GM04503 (cell line): ENCODE measurements around the gene TMEM109.
A peak's percentile ranks its signal among the peaks of the same experiment; 100 is the strongest.

Source experiments
- DNase-seq: peaks from one replicate; pipeline ENCODE4 v3.0.0-alpha.2; 2012; ENCODE audit warnings: low read depth

The TMEM109 gene

DNA sequence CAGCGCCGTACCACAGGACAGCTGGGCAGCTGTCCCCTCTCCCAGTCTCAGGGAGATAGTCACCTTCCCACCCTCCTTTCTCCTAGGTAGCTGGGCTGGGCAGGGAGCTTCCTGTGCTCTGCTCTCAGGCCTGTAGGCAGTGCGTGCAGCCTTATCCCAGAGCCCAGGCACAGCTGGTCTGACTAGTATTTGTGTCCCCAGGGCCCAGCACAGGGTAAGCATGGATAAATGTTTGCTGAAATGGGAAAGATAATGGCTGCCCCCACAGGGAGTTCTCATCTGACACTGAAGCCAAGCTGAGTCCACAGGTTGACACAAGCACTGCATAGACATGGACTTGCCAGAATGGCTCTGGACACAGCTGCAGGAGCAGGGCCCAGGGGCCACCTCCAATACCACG, 28.3 kb downstream of the TMEM109 start:
- no peak for DNase-seq

DNA sequence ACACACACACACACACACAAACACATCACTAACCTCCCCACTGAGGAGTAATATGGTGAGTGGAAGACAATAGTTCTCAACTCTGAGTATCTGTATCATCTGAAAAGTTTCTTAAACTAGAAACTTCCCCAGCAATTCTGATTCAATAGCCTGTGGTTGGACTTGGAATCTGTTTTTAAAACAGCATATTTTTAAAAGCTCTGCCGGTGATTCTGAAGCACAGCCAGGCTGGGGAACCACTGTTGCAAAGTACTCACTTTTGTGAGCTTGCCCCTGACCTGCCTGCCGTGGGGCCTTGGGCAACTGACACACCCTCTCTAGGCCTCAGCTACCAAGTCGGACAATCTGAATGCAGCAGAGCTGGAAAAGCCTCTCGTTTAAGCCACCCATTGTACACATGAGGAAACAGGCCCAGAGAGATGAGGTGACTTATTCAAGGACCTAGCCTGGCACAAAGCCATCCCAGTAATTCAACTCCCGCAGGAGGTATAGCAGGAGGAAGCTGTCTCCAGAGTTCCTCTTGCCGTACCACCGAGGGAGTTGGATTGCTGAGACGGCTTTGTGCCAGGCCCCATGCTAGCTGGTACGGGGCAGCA, 29.1 kb downstream of the TMEM109 start:
- no peak for DNase-seq

DNA sequence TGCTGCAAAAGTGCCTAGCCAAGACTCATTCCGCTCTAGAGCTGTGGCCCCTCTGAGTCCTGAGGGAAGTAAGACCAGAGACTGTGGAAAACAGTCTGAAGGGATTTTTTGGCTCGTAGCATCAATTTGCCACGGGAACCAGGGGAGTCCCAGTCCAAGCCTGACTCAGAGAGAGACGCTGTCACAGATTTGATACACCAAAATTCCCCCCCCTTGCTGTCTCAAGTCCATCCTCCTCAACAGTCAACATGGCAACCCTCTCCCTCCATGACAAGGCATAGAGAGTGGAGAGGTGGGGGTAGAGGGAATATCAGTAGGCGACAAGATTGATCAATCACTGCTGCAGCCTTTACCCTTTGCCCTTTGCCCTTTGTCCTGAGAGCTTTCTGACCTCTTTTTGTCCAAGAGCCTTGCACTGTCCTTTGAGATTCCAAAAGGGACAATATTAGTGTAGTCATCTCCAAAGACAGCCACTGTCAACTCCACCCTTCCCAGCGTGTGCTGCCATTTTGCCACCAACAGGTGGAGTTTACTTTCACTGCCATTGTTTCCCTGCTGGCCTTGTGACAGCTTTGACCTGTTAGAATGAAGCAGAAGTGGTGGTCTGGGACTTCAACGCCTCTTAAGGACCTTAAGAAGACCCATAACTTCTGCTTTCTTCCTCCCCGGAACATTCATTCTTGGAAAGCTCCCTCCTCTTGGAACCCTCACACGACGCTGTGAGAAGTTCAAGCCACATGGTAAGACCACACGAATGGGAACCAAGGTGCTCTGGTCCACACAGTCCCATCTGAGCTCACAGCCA, 30.7 kb downstream of the TMEM109 start:
- no peak for DNase-seq

DNA sequence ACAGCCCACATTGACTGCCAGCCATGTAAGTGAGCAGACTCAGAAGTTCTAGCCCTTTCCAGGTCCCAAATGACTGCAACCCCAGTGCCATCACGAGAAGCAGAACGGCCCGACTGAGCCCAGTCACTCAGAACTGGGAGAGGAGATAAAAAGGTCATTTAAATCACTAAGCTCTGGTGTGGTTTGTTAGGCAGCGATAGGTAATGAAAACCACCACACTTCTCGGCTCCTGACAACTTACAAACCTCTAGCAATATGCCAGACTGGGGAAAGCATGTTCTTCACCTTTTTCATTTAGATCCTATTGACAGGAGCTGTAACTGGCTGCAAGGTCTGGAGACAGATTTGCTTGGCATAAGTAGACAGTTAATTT, 31.3 kb downstream of the TMEM109 start:
- no peak for DNase-seq

DNA sequence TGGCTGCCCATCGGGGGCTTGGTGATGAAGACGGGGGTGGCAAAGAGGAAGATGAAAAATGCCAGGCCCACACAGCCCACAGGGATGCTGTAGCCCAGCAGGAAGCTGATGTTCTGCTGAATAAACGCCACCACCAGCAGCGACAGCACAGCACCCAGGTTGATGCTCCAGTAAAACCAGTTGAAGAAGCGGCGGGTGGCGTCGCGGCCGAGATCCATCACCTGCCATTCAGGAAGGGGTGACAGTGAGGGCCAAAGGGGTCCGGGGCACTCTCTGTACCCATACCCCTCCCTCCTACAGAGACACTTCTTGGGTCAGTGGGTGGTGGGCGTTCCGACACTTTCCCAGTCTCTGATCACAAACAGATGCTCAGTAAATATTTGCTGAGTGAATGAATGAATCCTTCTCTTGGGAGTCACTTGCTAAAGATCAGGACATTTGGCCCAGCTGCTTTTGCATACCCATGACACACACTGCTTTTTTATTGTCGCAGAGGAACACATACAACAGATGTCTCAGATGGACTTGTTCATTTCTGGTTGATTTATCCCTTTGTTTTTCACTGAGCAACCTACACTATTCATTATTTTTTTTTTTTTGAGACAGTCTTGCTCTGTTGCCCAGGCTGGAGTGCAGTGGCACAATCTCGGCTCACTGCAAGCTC, 32.8 kb downstream of the TMEM109 start:
- no peak for DNase-seq

DNA sequence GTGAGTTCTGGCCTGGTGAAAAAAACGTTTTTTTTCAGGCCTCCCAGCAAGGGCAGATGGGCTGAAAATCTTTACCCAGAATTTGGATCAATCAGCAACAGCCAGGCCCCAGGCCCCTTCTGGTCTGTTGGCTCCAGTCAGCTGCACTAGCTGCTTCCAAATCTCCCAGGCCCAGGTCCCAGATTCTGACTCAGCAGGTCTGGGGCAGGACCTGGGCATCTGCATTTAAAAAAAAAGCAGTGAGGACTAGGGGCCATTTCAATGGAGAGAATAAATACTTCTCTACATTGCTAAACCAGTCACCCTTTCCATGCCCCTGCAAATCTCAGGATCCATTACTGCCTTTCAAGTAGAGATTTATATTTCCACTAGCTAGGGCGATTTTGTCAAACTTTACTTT, 33.7 kb downstream of the TMEM109 start:
- no peak for DNase-seq

DNA sequence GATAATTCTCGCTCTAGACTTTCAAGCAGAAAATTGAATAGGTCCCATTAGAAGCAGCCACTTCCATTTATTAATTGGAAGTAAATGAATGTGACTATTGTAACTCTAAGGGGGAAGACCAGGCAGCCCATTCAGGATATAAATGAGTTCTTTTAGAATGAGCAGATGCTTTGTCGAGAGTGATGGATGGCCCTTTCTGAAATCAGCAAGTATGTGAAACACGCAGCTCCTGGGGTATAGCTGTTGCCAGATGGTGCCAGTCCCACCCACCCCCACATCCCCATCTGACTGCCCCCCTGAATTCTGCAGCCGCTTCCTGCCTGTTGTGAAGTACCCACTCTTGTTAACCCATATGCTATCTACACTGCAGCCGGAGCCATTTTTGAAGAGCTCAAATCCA, 34.3 kb downstream of the TMEM109 start:
- no peak for DNase-seq

DNA sequence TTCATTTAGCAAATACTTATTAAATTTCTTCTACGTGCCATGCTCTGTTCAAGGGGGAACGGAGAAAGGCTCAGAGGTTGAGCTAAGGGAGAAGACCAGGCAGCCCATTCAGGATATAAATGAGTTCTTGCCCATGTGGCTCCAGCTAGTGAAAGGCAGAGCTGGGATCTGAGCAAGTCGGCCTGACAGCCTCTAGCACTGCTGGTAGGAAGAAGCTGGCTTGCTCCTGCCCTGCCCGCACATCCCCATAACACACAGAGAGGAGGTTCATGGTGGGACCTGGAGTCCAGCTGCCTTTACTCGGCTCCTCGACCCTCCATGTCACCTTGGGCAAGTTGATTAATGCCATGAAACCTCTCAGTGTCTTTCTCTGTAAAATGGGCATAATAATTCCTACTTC, 36.1 kb downstream of the TMEM109 start:
- DNase-seq, result no peak

DNA sequence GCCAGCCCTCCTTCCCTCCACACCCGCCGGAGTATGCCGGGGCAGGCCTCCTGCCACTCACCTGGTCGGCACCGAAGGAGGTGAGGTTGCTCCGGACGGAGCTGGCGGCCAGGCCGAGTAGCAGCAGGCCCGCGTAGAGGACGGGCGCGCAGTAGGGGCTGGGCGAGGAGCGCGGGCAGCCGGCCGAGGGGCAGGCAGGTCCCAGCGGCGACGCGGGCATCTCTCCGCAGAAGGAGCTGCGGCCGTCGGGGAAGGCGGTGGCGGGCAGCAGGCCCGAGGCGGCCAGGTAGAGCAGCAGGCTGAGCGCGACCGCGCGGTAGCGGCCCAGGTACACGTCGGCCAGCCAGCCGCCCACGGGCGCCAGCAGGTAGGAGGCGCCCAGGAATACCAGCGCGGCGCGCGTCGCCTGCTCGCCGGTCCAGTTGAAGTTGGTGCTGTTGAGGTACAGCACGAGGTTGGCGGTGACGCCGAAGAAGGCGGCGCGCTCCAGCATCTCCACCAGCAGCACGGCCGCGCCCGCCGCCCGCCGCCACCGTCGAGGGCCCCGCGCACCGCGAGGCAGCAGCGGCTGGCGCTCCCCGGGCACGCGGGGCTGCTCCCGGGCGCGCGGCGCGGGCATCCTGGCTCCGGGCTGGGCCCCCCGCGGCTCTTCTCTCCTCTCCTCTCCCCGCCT, 37.1 kb downstream of the TMEM109 start:
- no peak for DNase-seq

DNA sequence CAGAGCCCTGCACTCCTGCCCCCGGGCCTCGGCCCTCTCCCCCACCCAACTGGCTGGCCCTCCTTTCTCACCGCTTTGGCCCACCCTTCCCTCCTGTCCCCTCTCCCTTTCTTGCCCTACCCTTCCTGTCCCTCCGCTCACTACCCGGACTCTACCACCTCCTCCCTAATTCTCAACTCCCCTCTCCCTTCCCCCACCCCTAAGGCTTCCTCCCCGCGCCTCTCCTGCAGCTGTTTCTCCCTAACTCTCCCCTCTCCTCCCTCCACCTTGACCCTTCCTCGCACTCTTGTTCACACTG, 37.6 kb downstream of the TMEM109 start:
- no peak for DNase-seq

DNA sequence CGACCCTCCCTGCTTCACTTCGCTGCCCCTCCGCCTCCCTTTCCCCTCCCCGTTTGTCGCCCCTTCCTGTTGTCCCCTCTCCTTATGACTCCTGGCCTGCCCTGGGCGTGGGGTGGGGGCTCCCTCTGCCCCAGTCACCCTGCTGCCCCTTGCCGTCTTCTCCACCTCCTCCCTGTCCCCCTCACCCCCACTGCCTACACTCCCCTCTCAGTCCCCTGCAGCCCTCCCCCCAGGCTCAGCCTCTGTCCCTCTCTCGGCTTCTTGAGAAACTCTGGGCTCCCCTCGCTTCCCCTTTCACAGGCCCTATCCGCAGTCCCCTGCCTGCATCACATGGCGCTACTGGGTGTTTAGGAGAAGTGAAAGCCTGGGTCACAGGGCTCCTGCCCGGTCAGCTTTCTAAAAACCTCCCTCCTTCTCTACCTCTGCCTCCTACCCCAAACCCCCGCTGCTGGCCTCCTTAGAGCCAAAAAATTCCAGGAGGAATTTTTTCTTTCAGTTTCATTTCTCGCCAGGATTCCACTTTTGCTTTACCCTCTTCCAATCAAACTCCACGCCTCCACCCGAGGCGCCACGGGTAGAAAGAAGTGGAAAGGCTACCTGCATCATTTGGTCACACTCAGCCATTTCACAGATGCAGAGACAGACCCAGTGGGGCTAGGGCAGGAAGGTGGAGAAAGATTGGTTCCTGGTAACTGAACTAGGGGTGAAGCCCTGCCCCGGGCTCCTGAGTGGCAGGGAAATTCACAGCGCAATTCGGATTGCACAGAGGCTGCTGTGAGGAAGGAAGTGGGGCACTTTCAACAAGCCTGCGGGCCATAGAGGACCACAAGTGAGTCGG, 38.2 kb downstream of the TMEM109 start, which contains the start of gene SLC15A3:
Gene SLC15A3, minus strand, starts transcription at position 273 of the 838 bp plus-strand sequence. CDS start 625 bp downstream, outside the sequence.
- DNase-seq, result peak; percentile 12

DNA sequence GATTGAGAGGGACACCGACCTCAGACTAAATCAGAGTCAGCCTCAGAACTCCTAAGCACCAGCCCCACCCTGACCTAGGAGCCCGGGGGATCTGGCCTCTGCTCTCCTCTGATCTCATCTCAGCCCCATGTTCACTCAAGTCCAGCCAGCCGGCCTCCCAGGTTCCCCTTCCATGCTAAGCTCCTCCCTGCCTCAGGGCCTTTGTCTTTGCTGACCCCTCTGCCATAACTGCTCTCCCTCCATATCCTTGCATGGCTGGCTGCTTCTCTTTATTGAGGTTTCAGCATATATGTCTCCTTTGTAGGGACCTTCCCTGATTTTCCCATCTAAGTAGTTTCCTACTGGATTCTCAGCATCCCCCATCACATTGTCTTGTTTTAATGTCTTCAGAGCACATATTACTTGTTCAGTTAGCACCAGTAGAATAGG, 38.8 kb downstream of the TMEM109 start:
- DNase-seq, result no peak

DNA sequence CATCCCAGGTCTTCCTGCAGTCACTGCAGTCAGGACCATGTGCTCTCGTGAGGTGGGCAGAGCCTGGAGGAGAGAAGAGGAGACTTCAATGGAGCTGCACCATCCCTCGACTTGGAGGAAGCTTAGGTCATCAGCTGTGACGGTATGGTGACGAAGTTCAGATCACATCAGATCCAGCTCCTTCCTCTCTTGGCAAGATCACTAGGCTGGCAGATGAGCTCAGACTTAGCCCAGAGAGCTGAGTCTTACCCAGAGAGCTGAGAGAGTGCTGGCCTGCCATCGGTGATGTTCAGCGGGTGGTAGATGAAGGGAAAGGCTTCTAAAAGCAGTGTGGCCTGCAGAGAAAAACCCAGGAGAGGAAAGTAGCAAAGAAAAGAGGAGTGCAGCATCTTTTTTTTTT, 39.8 kb downstream of the TMEM109 start:
- no peak for DNase-seq

DNA sequence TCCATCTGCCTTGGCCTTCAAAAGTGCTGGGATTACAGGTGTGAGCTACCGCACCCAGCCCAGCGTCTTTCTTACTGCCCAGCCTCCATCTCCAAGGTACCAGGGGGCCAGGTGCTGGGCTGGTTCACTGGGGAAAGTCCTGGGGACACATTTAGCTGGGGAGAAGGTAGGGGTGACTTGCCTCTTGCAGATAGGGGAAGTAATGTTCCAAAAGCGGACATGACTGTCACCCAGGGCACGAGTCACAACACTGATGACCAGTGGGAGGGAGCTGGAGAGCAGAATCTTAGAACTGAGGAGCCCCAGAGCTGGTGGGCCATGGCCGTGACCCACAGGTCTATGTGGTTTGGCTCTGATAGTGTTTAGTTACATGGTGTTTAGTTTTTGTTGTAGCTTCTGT, 40.5 kb downstream of the TMEM109 start:
- no peak for DNase-seq

DNA sequence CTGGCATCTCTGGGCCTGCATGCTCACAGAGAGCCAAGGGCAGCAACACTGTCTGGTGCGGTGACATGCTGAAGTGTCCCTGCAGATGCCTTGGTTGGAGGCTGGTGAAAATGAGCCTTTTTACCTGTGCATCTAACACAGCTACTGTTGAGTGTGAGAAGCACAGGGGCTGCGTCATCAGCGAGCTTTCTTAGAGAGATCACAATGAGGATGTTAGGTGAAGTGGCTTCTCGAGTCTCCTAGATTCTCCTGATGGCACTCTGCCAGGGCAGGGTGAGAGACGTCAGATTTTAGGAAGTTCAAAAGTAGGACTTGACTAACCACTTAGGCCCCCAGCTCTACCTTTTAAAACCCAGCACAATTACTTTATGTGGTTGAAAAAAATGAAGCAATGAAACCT, 41.6 kb downstream of the TMEM109 start:
- DNase-seq, result no peak

DNA sequence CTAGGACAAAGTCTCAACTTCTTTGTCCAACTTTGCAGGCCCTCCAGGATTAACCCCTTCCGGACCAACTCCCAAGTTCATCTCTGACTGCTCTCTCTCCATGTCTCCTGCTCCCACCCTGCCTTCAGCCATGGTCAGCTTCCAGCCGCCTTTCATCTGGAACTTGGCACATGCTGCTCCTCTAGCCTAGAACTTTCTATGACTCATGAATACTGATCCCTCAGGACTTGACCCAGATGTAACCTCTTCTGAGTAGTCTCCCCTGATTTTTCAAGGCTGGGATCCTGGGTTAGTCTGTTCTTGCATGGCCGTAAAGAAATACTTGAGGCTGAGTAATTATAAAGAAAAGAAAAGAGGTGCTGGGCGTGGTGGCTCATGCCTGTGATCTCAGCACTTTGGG, 43.2 kb downstream of the TMEM109 start:
- peak; percentile 12 for DNase-seq

DNA sequence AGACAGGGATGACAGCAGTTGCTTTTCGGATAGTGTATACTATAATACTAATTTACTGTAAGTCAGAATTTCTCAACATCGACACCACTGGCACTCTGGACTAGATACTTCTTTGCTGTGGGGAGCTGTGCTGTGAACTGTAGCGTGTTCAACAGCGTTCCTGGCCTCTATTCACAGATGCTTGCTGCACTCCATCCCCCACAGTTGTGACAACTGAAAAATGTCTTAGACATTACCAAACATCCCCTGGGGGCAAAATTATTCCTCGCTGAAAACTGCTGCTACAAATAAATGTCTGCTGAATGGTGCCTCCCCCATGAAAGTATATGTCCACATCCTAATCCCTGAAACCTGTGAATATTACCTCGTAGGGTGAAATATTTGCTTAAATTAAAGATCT, 45.5 kb downstream of the TMEM109 start:
- DNase-seq, result peak; percentile 15

DNA sequence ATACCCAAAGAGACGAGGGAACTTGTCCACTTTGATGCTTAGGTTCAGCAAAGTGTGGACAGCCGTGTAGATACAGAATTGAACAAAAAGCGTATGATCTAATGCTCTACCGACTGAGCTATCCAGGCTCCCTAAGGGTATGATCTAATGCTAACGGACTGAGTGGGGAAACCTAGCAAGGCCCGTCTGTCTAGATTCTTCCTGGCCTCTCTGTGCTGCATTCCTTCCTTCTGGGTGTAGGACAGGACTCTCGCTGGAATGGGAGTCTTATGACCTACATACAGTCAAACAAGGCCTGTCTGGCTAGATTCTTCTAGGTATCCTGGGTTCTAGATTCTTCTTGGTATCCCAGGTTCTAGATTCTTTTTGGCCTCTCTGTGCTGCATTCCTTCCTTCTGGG, 46.4 kb downstream of the TMEM109 start:
- no peak for DNase-seq

DNA sequence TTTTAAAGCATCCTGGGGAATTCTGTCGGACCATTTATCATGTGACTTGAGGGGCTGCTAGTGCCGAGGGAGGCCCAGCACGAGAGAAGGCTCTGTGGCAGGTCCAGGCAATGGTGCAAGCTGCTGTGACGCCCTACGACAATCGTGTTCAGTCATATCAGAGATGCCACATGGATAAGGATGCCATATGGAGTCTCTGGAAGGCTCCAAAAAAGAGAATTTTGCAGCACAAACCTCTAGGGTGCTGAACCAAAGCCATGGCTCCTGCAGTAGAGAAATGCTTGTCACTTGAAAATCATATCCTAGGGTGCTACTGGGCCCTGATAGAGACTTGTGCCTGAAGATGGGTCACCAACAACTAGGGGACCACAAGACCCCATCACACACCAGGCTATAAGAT, 50.8 kb downstream of the TMEM109 start:
- DNase-seq, result no peak

DNA sequence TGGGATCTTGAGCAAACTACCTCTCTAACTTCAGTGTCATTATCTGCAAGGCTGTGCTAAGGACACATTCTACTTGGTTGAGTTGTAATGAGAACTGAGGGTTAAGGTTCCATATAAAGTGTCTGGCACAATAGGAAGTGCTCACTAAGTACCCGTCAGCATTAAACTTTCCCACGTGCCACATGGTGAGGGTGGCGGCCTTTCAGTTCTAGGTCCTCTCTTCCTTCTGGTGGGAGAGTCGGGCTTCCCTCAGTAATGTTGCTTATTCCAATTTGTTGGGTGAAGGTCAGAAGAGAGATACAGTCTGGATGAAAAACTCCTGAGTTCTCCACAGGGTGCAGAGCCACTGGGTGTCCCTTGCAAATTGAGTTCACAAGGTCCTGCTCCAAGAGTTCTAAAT, 52.9 kb downstream of the TMEM109 start:
- DNase-seq, result no peak

DNA sequence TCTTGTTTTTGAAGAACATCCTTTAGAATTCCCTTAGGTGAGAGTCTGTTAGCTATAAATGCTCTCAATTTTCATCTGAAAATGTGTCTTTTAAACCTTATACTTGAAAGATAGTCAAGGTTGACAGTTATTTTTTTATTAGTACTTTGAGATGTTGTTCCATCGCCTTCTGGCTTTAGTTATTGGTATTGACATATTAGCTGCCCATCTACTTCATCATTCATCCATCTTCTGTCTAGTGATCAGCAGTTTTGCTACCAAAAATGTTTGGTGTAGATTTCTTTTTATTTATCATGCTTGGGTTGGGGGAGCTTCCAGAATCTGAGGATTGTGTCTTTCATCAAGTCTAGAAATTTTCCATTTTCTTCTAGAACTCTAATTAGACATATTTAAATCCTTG, 54.3 kb downstream of the TMEM109 start:
- no peak for DNase-seq

DNA sequence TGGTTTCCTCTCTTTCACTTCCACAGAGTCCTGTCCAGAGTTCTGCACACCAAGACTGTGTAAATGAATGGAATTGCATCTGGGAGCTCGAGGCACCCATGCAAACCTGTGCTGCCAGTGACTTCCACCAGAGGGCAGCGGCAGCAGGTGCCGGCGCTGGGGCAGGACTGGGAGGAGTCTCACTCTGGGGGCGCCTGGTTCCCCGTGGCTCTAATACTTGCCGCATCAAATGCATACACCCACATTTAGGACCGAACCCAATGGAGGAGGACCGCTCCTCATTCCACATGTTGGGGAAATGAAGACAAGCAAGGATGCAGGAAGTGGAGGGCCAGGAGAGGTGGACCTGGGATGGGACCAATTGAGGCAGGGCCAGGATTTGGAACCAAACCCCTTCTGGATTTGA, 56.4 kb downstream of the TMEM109 start:
- no peak for DNase-seq
